Measurements from ENCODE around the gene PLAAT5.

The PLAAT5 gene

GRCh38 chr11:63516109-63516508 lies 25.1 kb upstream of the PLAAT5 start:
- in situ Hi-C loops (cut with MboI; ENCODE audit: low sequenced_read_pairs), result no loop called here

- in situ Hi-C loops (cut with MboI; ENCODE audit: low sequenced_read_pairs), result no loop called here
These were observed 21.8 kb upstream of the PLAAT5 start for GRCh38 chr11:63512816-63513215.

GRCh38 chr11:63511048-63511748 lies 20.2 kb upstream of the PLAAT5 start:
- in situ Hi-C loops (cut with MboI; ENCODE audit: low sequenced_read_pairs), result no loop called here

- in situ Hi-C loops (cut with MboI; ENCODE audit: low sequenced_read_pairs), result no loop called here
These were observed 19.5 kb upstream of the PLAAT5 start for GRCh38 chr11:63510360-63511047.

GRCh38 chr11:63508745-63509144 lies 17.8 kb upstream of the PLAAT5 start:
- in situ Hi-C loops (cut with MboI; ENCODE audit: low sequenced_read_pairs), result no loop called here

GRCh38 chr11:63508009-63508408 lies 17.0 kb upstream of the PLAAT5 start:
- in situ Hi-C loops (cut with MboI; ENCODE audit: low sequenced_read_pairs), result no loop called here

- in situ Hi-C loops (cut with MboI; ENCODE audit: low sequenced_read_pairs), result no loop called here
These were observed 16.5 kb upstream of the PLAAT5 start for GRCh38 chr11:63507511-63507910.

- in situ Hi-C loops (cut with MboI; ENCODE audit: low sequenced_read_pairs), result no loop called here
These were observed 15.9 kb upstream of the PLAAT5 start for GRCh38 chr11:63506876-63507275.

- in situ Hi-C loops (cut with MboI; ENCODE audit: low sequenced_read_pairs), result no loop called here
These were observed 15.0 kb upstream of the PLAAT5 start, which contains the start of gene LGALS12 for GRCh38 chr11:63505857-63506528. Gene LGALS12 (plus strand): TSS chr11:63506084. CDS start chr11:63506459, 375 bp downstream.

- in situ Hi-C loops (cut with MboI; ENCODE audit: low sequenced_read_pairs), result no loop called here
These were observed 14.1 kb upstream of the PLAAT5 start for GRCh38 chr11:63504933-63505586.

- in situ Hi-C loops (cut with MboI; ENCODE audit: low sequenced_read_pairs), result no loop called here
These were observed 13.1 kb upstream of the PLAAT5 start for GRCh38 chr11:63504054-63504453.

GRCh38 chr11:63503492-63503891 lies 12.5 kb upstream of the PLAAT5 start:
- in situ Hi-C loops (cut with MboI; ENCODE audit: low sequenced_read_pairs), result no loop called here

GRCh38 chr11:63502252-63502820 lies 11.4 kb upstream of the PLAAT5 start:
- in situ Hi-C loops (cut with MboI; ENCODE audit: low sequenced_read_pairs), result no loop called here

GRCh38 chr11:63501236-63501635 lies 10.3 kb upstream of the PLAAT5 start:
- in situ Hi-C loops (cut with MboI; ENCODE audit: low sequenced_read_pairs), result no loop called here

- in situ Hi-C loops (cut with MboI; ENCODE audit: low sequenced_read_pairs), result no loop called here
These were observed 8.9 kb upstream of the PLAAT5 start for GRCh38 chr11:63499874-63500273.

- in situ Hi-C loops (cut with MboI; ENCODE audit: low sequenced_read_pairs), result no loop called here
These were observed 4.0 kb upstream of the PLAAT5 start for GRCh38 chr11:63494975-63495374.

GRCh38 chr11:63493127-63493526 lies 2.2 kb upstream of the PLAAT5 start:
- in situ Hi-C loops (cut with MboI; ENCODE audit: low sequenced_read_pairs), result no loop called here

GRCh38 chr11:63492441-63492840 lies 1.5 kb upstream of the PLAAT5 start:
- in situ Hi-C loops (cut with MboI; ENCODE audit: low sequenced_read_pairs), result no loop called here

GRCh38 chr11:63491636-63492372 lies 837 bp upstream of the PLAAT5 start:
- in situ Hi-C loops (cut with MboI; ENCODE audit: low sequenced_read_pairs), result no loop called here

- in situ Hi-C loops (cut with MboI; ENCODE audit: low sequenced_read_pairs), result no loop called here
These were observed 247 bp upstream of the PLAAT5 start for GRCh38 chr11:63491240-63491587.

Measured in hTERT RPE-1 (cell line).